ENCODE data around the gene RETREG2. TPM values are rescaled to one million over a fixed set of nuclear protein-coding genes. Genes with fewer than 3 reads are reported as not detected.

RETREG2 gene
- total and polyA plus RNA-seq, 2 of the 8 experiments (the other 6 are each of a cell fraction or from before 2014, with no cell fraction given): 51.3 to 67.4 TPM

DNA sequence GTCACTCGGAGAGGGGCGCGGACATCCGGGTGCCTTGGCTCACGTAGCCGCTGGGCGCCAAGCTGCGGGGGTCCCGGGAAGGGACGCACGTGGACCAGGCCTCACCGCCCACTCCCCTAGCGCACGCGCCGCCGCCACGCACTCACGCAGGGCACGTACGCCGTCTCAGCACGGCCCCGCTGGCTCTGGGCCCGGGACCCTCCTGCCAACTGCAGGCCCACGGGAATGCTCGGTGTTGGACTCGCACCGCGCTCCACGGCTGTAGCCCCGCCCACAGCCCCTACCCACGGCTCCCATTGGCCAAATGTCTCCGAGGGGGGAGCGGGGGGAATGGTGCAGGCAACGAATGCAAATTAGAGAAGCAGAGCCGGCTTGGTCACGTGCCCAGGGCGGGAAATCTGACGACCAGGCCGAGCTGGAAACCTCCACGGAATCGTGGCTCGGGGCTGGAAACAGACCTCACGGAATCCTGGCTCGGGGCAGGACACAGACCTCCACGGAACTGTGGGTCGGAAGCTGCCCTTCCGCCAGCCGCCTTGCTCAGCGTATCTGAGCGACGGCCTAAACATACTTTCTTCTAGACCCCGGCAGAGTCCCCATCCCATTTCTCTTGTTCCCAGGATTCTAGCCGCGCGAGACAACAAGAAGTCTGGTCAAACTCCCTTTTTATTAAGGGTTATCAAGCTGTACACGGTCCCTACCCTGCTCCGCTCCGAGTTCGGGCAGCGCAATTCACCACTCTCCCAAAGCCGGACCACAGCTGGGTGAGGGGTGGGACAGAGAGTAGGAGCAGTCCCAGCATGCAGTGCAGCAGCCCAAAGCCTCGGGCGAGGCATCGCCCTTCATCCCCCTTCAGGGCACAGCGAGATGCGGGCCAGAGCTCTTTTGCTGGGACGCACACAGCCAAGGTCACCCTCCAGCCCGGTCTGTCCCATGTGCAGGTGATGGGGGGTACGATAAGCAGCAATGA, 40.9 kb downstream of the RETREG2 start, which contains the start of gene ABCB6 (continued):
- TF ChIP-seq EP300 (IDR thresholded peaks at IDR 0.05; ENCODE audit: borderline replicate concordance in 1 of 2, low read depth in 2 of 2, low read length in 2 of 2): no peak
- no peak for TF ChIP-seq JUN (IDR thresholded peaks at IDR 0.05; ENCODE audit: low read depth, low read length)
- TF ChIP-seq HDAC2 (IDR thresholded peaks at IDR 0.05; ENCODE audit: borderline replicate concordance in 1 of 2, low read depth in 2 of 2, low read length in 2 of 2): no peak; a peak in 1 of 4 replicates
- no peak for TF ChIP-seq CTBP2 (IDR thresholded peaks at IDR 0.05; ENCODE audit: borderline replicate concordance, insufficient read depth, insufficient read length, low read length)
- peak in 1 of 2 experiments; percentile 11; a peak in 1 of 4 replicates for TF ChIP-seq RAD21 (IDR thresholded peaks at IDR 0.05 in 1 of 2, conservative IDR thresholded peaks at IDR 0.05 in 1 of 2; ENCODE audit: low read depth in 2 of 2, low read length in 2 of 2)
- no peak for TF ChIP-seq CEBPB (IDR thresholded peaks at IDR 0.05; ENCODE audit: low read depth, low read length)
- TF ChIP-seq BRCA1 (IDR thresholded peaks at IDR 0.05; ENCODE audit: low read depth, low read length): no peak
- no peak for TF ChIP-seq YY1 (IDR thresholded peaks at IDR 0.05; ENCODE audit: low read depth, low read length)
- no peak for TF ChIP-seq KDM5A (IDR thresholded peaks at IDR 0.05; ENCODE audit: low read length)
- TF ChIP-seq SUZ12 (IDR thresholded peaks at IDR 0.05; ENCODE audit: low read length): no peak; the same call in 1 of the 2 replicates
- TF ChIP-seq NRF1 (IDR thresholded peaks at IDR 0.05; ENCODE audit: low read depth, low read length): no peak
- peak in 1 of 2 experiments; percentile 93; a peak in 2 of 3 replicates for TF ChIP-seq POLR2A (IDR thresholded peaks at IDR 0.05; ENCODE audit: control extremely low read depth in 1 of 2, low read depth in 2 of 2, low read length in 2 of 2)
- no peak; the same call in 1 of the 2 replicates for TF ChIP-seq CREB1 (IDR thresholded peaks at IDR 0.05)
- no peak for TF ChIP-seq EGR1 (IDR thresholded peaks at IDR 0.05; ENCODE audit: borderline replicate concordance, low read depth, low read length)
- TF ChIP-seq ASH2L (IDR thresholded peaks at IDR 0.05; ENCODE audit: low read length): peak; percentile 60
- TF ChIP-seq POU5F1 (IDR thresholded peaks at IDR 0.05; ENCODE audit: low read depth, low read length): no peak
- no peak for TF ChIP-seq JUND (IDR thresholded peaks at IDR 0.05; ENCODE audit: low read length)
- TF ChIP-seq CBX5 (IDR thresholded peaks at IDR 0.05; ENCODE audit: low read depth, low read length): no peak
- no peak for TF ChIP-seq SP2 (IDR thresholded peaks at IDR 0.05; ENCODE audit: low read length)
- TF ChIP-seq, protein P1, sequence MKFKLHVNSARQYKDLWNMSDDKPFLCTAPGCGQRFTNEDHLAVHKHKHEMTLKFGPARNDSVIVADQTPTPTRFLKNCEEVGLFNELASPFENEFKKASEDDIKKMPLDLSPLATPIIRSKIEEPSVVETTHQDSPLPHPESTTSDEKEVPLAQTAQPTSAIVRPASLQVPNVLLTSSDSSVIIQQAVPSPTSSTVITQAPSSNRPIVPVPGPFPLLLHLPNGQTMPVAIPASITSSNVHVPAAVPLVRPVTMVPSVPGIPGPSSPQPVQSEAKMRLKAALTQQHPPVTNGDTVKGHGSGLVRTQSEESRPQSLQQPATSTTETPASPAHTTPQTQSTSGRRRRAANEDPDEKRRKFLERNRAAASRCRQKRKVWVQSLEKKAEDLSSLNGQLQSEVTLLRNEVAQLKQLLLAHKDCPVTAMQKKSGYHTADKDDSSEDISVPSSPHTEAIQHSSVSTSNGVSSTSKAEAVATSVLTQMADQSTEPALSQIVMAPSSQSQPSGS (IDR thresholded peaks at IDR 0.05; ENCODE audit: low read length): peak; percentile 75; the same call in 1 of the 2 replicates
- TF ChIP-seq, protein P2, sequence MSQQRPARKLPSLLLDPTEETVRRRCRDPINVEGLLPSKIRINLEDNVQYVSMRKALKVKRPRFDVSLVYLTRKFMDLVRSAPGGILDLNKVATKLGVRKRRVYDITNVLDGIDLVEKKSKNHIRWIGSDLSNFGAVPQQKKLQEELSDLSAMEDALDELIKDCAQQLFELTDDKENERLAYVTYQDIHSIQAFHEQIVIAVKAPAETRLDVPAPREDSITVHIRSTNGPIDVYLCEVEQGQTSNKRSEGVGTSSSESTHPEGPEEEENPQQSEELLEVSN (IDR thresholded peaks at IDR 0.05): peak; percentile 99

Measured in H1 (cell line).